ENCODE results near the gene MINDY1.

DNA sequence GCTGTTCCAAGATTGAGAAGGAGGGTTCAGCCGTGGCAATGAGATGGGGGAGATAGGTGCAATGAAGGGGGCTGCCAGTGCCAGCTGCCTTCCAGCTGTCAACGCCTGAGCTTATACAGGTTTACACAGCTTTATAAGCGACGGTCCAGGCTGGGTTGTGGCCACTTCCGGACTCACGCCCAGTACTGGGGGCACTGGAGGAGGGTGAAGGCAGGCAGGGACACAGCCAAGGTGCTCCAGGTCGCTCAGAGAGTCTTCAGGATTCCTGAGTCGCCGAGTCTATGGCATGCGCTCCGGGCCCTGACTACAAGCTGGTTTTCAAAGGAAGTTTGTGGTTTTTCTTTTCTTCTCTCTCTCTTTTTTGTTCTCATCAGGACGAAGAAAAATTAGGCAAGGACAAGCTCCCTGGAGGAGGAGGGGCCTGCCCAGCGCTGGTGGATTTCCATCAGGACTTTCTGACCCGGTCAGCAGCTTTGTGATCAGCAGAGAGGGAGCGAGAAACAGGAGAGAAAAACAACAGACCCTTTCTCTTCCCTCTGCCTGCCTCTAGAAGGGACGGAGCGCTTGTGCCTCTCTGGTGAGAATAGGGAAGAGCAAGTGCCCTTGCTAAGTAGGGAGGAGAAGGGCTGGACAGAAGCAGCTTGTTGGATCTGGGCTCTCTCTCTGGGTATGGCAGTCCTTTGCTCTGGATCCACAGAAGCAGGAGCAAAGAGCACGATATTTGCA, at the start of gene MINDY1:
- TF ChIP-seq, protein P1, sequence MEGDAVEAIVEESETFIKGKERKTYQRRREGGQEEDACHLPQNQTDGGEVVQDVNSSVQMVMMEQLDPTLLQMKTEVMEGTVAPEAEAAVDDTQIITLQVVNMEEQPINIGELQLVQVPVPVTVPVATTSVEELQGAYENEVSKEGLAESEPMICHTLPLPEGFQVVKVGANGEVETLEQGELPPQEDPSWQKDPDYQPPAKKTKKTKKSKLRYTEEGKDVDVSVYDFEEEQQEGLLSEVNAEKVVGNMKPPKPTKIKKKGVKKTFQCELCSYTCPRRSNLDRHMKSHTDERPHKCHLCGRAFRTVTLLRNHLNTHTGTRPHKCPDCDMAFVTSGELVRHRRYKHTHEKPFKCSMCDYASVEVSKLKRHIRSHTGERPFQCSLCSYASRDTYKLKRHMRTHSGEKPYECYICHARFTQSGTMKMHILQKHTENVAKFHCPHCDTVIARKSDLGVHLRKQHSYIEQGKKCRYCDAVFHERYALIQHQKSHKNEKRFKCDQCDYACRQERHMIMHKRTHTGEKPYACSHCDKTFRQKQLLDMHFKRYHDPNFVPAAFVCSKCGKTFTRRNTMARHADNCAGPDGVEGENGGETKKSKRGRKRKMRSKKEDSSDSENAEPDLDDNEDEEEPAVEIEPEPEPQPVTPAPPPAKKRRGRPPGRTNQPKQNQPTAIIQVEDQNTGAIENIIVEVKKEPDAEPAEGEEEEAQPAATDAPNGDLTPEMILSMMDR (IDR thresholded peaks at IDR 0.05) = peak in 11 of 12 donors; percentile 10 to 72 (median 39)
- TF ChIP-seq POLR2A (IDR thresholded peaks at IDR 0.05) = peak in 1 of 2 donors; percentile 76
